NCI-H1436 treated with DMSO at 0.1 percent for 48 hours (cell line): Measurements from ENCODE around the gene ACAA2.
"Not testable (repeated sequence)": the region's sequence is repeated elsewhere in the genome, so short reads cannot be mapped to it uniquely, and the experiment has no call there.

Experiments used
- DNase-seq: peaks from one replicate; lab custom pipeline; 2025; lab: John Stamatoyannopoulos, UW

ACAA2 gene

GRCh38 chr18:49812286-49813068 is 856 bp downstream of the ACAA2 start:
- DNase-seq: no peak

GRCh38 chr18:49811151-49811938 is 2.0 kb downstream of the ACAA2 start:
- DNase-seq: no peak

GRCh38 chr18:49808553-49809191 is 4.7 kb downstream of the ACAA2 start:
- not testable (repeated sequence) for DNase-seq

- DNase-seq: no peak
Observed at GRCh38 chr18:49804096-49804495, 9.2 kb downstream of the ACAA2 start.

- DNase-seq: no peak
Observed at GRCh38 chr18:49802623-49803022, 10.7 kb downstream of the ACAA2 start.

- DNase-seq: not testable (repeated sequence)
Observed at GRCh38 chr18:49800491-49800890, 12.8 kb downstream of the ACAA2 start.

- DNase-seq: not testable (repeated sequence)
Observed at GRCh38 chr18:49799806-49800205, 13.5 kb downstream of the ACAA2 start.

GRCh38 chr18:49798001-49798400 is 15.3 kb downstream of the ACAA2 start:
- no peak for DNase-seq

- DNase-seq: no peak
Observed at GRCh38 chr18:49795612-49796552, 17.5 kb downstream of the ACAA2 start.

- no peak for DNase-seq
Observed at GRCh38 chr18:49794743-49795142, 18.6 kb downstream of the ACAA2 start.

GRCh38 chr18:49789560-49790134 is 23.7 kb downstream of the ACAA2 start:
- not testable (repeated sequence) for DNase-seq

- DNase-seq: no peak
Observed at GRCh38 chr18:49788327-49788898, 24.9 kb downstream of the ACAA2 start.

GRCh38 chr18:49786019-49786720 is 27.2 kb downstream of the ACAA2 start:
- DNase-seq: no peak

- DNase-seq: no peak
Observed at GRCh38 chr18:49784427-49785185, 28.7 kb downstream of the ACAA2 start.

GRCh38 chr18:49783631-49784030 is 29.7 kb downstream of the ACAA2 start:
- not testable (repeated sequence) for DNase-seq

- no peak for DNase-seq
Observed at GRCh38 chr18:49778826-49779465, 34.4 kb downstream of the ACAA2 start.

- no peak for DNase-seq
Observed at GRCh38 chr18:49769047-49769728, 44.1 kb downstream of the ACAA2 start.

GRCh38 chr18:49768051-49768391 is 45.3 kb downstream of the ACAA2 start:
- DNase-seq: no peak
